Measurements from ENCODE around the gene DNTTIP2.
"Not testable (repeated sequence)": the region's sequence is repeated elsewhere in the genome, so short reads cannot be mapped to it uniquely, and the experiment has no call there.

Gene DNTTIP2

DNA sequence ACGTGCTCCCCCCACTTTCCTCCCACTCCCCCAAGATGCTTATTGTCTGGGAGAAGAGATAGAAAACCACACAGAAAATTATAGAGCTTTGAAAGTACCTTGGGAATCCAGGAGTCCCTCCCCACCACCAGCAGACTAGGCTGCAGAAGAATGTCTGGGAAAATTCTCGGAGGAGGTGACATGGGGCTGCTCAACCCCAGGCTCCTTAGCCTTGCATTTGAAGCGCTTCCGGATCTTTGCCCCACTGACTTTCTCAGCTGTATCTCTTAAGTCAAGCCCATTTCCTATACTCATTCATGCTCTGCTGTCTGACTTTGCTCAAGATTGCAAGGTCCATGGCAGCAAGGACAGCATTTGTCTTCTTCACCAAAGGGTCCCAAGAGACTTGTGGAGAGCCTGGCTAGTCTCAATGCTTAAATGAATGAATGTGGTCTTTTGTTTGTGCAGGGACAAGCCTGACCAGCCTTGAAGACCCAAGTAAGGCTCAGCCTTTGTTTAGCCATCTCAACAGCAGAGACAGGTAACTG, 38.0 kb downstream of the DNTTIP2 start:
- no peak for DNase-seq (ENCODE audit: low spot score)

DNA sequence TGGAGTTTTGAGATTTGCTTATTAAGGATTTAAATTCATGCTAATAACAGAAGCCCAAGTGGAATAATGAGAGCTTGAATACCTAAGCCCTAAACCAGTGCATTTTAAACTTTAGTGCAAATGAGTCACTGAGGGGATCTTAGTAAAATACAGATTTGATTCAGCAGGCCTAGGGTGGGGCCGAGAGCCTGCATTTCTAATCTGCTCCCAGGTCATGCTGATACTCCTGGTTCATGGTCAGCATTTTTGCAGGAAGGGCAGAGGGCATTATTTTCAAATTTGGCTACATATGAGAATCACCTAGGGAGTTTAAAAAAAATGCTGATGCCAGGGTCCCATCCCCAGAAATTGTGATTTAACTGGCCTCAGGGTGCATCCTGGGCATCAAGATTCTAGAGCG, 39.3 kb downstream of the DNTTIP2 start:
- no peak for DNase-seq (ENCODE audit: low spot score)

DNA sequence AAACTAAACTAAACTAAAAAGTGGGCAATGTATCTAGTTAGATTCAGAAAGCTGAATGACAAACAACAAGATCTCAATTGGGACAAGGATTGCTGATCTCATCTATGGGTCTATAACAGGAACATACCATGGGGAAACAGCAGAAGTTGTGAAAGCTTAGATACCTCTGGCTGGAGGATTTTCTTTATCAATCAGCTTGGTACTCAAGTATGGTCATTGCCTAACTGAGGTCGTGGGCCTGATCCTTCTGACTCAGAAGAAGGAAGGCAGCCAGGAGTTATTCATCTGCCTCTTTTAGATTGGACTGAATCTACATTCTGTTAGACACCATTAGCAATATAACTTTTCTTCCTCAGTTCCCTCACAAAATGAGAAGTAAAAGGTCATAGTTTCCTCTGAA, 39.7 kb downstream of the DNTTIP2 start:
- no peak for DNase-seq (ENCODE audit: low spot score)

- DNase-seq (ENCODE audit: low spot score) = no peak
These were observed 41.0 kb downstream of the DNTTIP2 start for GRCh38 chr1:93837961-93838360.

GRCh38 chr1:93833293-93833692, 45.7 kb downstream of the DNTTIP2 start:
- not testable (repeated sequence) for DNase-seq (ENCODE audit: low spot score)

DNA sequence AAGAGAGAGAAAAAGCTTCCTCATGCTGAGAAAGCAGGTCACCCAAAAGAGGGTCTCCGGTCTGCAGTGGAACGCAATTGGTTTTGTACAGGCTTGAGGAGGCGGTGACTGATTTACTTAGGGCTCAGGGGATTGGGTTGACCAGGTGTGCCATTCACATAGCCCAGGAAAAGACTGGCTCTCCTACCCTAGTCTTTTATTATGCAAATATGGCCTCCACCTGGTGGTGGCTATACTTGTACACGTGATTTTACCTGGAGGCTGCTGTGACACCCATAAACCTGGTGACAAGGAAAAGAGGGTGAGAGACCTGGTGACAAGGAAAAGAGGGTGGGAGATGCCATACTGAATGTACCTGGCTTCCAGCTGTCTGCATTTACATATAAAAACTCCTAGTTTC, 49.9 kb downstream of the DNTTIP2 start:
- DNase-seq (ENCODE audit: low spot score) = no peak

- DNase-seq (ENCODE audit: low spot score) = no peak
These were observed 50.6 kb downstream of the DNTTIP2 start for GRCh38 chr1:93828367-93828755.

DNA sequence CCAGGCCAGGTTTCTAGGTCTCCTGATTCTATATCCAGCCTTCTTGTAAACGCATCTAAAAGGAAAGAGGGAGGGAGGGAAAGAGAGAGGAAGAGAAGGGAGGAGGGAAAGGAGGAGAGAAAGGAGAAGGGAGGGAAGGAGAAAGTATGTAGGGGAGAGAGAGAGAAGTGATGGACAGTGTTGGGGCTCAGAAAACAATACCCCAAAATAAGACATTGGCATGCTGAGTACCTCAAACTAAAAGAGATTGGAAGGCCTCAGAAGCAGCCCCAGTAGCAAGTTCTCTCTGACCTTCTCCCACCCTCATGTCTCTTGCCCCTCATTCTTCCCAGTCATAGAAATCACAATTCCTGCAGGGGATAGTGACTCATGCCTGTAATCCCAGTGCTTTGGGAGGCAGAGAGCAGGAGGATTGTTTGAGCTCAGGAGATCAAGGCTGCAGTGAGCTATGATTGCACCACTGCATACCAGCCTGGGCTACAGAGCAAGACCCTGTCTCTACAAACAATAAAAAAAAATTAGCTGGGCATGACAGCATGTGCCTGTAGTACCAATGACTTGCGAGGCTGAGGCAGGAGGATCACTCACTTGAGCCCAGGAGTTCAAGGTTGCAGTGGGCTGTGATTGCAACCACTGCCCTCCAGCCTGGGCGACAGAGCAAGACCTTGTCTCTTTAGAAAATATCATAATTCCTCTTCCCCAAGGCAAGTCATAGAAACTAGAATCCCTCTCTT, 51.2 kb downstream of the DNTTIP2 start:
- DNase-seq (ENCODE audit: low spot score) = no peak

GRCh38 chr1:93827128-93827527, 51.9 kb downstream of the DNTTIP2 start:
- no peak for DNase-seq (ENCODE audit: low spot score)

DNA sequence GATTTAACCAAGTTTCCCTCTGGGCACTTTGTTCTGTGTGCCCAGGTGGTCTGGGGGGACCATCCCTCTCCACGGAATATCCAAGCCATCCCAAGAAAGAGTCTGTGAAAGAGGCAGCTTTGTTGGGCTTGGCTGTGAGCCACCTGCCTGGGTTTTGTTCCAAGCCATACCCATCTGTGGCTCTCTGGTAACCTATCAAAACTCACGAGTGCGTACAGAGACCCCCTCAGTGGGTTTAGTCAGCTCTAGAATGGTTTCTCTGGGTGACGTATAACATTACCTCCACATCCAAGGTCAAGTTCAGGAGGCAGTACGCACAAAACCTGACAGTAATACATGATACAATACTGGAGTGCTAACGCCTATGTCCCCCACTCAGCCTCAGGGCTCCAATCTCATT, 54.2 kb downstream of the DNTTIP2 start:
- DNase-seq (ENCODE audit: low spot score) = no peak

- DNase-seq (ENCODE audit: low spot score) = no peak
These were observed 56.1 kb downstream of the DNTTIP2 start for GRCh38 chr1:93822730-93823425.

- no peak for DNase-seq (ENCODE audit: low spot score)
These were observed 57.4 kb downstream of the DNTTIP2 start for GRCh38 chr1:93821423-93822144.

DNA sequence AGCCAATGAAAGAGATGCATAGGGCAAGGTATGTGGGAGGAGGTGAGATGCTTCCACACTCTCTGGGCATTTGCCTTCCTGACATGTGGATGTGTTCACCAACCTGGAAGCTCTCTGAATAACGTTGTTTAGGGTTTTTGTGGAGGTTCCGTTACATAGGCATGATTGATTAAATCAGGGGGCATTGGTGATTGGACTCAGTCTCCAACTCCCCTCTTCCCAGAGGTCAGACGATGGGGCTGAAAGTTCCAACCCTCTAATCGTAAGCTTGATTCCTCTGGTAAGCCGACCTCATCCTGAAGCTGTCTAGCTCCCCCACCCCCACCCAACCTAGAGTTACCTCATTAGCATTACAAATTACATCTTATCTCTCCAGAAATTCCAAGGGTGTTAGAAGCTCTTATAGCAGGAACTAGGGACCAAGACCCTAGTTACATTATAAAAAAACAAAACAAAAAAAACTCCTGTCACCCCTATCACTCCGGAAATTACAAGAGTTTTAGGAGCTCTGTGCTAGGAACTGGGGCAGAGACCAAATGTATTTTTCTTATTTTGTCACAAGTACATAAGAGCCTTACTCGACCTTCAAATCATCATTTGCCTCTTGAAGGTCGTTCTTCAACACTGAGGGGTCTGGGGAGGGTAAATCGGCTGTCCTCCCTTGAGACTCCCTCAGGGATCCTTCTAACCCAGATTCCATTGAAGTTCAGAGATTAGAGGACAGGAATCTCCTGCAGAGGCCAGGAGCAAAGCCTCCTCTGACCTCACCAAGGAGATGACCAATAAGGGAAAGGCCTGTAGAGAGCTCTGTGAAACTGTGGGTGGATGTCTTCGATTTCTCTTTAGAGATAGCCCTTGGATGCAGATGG, 58.2 kb downstream of the DNTTIP2 start:
- DNase-seq (ENCODE audit: low spot score) = no peak

DNA sequence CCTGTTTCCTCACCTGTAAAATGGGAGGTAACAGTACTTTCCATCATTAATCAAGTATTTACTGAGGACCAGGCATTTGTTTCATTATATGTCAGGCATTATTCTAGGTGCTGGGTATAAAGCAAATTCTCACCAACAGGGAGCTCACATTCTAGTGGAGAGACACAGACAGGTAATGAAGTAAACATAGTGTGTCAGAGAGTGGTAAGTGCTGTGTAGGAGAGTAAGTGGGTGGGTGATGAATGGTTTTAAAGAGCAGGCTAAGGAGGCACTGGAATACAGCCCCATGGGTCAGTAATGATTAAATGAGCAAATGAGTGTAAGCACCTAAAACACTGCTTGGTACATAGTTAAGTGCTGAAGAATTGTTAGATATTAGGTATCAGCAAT, 60.4 kb downstream of the DNTTIP2 start:
- DNase-seq (ENCODE audit: low spot score) = no peak

GRCh38 chr1:93817819-93818569, 61.0 kb downstream of the DNTTIP2 start:
- no peak for DNase-seq (ENCODE audit: low spot score)

- DNase-seq (ENCODE audit: low spot score) = no peak
These were observed 61.9 kb downstream of the DNTTIP2 start for GRCh38 chr1:93816970-93817678.
